Heart left ventricle (tissue), 16 donors: Measurements from ENCODE around the gene SLC16A9. TPM values are rescaled to one million over a fixed set of nuclear protein-coding genes. Genes with fewer than 3 reads are reported as not detected.

Source experiments
- ATAC-seq, 4 donors: fragments of 200-7000 bp; cut with Tn5 transposase; one replicate each; pipeline ENCODE4 v1.9.1; 2020 to 2022; ENCODE audit warnings: moderate library complexity in 4 of 4, mild to moderate bottlenecking in 3 of 4, moderate number of reproducible peaks in 1 of 4
- DNase-seq, 5 donors: peaks; one replicate each; pipeline ENCODE4 v3.0.0-alpha.2; 2020
- H3K27ac ChIP-seq, 12 donors: fragments of 200-600 bp; sonication (generic) in 4 of 12; one replicate each; pipeline versions ENCODE4 v1.5.0 to v1.8.0; 2016 to 2022; ENCODE audit warnings: mild to moderate bottlenecking in 2 of 12
- H3K27me3 ChIP-seq, 9 donors: fragments of 200-600 bp; sonication (generic) in 2 of 9; one replicate each; pipeline versions ENCODE4 v1.5.1 to v1.8.0; 2016 to 2022; ENCODE audit warnings: mild to moderate bottlenecking in 3 of 9
- H3K36me3 ChIP-seq, 9 donors: fragments of 200-600 bp; sonication (generic) in 2 of 9; one replicate each; pipeline versions ENCODE4 v1.5.0 to v1.8.0; 2018 to 2022; ENCODE audit warnings: mild to moderate bottlenecking in 2 of 9
- H3K4me1 ChIP-seq, 12 donors: fragments of 200-600 bp; sonication (generic) in 4 of 12; one replicate each; pipeline versions ENCODE4 v1.5.0 to v1.8.0; 2016 to 2022; ENCODE audit warnings: mild to moderate bottlenecking in 3 of 12
- H3K4me3 ChIP-seq, 12 donors: fragments of 200-600 bp; sonication (generic) in 4 of 12; one replicate each; pipeline versions ENCODE4 v1.5.0 to v1.8.0; 2017 to 2022; ENCODE audit warnings: mild to moderate bottlenecking in 9 of 12, moderate library complexity in 4 of 12
- H3K9me3 ChIP-seq, 12 donors: fragments of 200-600 bp; sonication (generic) in 4 of 12; one replicate each; pipeline versions ENCODE4 v1.5.0 to v1.8.0; 2016 to 2022; ENCODE audit warnings: mild to moderate bottlenecking in 1 of 12
- POLR2A ChIP-seq, 2 donors: fragments of 450-650 bp; IDR thresholded peaks; one replicate each; pipeline ENCODE4 v1.6.1; 2017; ENCODE audit warnings: antibody characterized with exemption in 2 of 2, mild to moderate bottlenecking in 2 of 2, moderate library complexity in 2 of 2
- WGBS, 4 donors: extraction: QIAGEN DNeasy Blood & Tissue Kit in 2 of 4; methylation state at CpG; one replicate each; pipeline versions ENCODE4 v1.1.5 to v1.1.7; 2013 to 2018; 5-methylcytosine and 5-hydroxymethylcytosine counted together
- intact Hi-C, 10 donors: fragments of 100-400 bp; cut with DNase I; formaldehyde crosslinking; loops; one replicate each; pipeline versions ENCODE4 v1.11.1 to v1.14.2; 2022
- polyA plus RNA-seq, 2 donors: library from polyadenylated mRNA; stranded (reverse); fragments of 200-250 nt; gene quantifications; one replicate each; pipeline ENCODE4 v1.2.3, GENCODE V29; 2013
- total RNA-seq, 9 donors: library from RNA; depleted of rRNA in 2 of 9; stranded (reverse); fragments of >200 nt in 2 of 9; fragmentation: NEBNext Ultra II Directional in 3 of 9; extraction: Animal tissue kit (Norgen Biotek cat#: 25700) in 3 of 9; gene quantifications; one replicate each; pipeline versions ENCODE4 v1.1.0 to v1.2.4, GENCODE V29; 2016 to 2023
- TF ChIP-seq, protein P1 (sequence below), 12 donors: fragments of 200-600 bp; sonication (generic) in 4 of 12; IDR thresholded peaks; one replicate each; pipeline versions ENCODE4 v1.5.0 to v1.8.0; 2018 to 2022; ENCODE audit warnings: antibody characterized with exemption in 12 of 12, mild to moderate bottlenecking in 5 of 12
- donor health status: ischemic (EF 13 %, LVEDD 7.1; RV severe dilation, severe dysfunction).
- donor health status: healthy with polysubstance abuse.
- donor health status: DM: no; HTN: yes; CAD: no.
- donor health status: DM: no; HTN: no; CAD: no.
- donor health status: ischemic (EF 25% LVEDD 6.9; RV normal size, moderate dysfunction).
- donor health status: ischemic (EF 25% LVEDD 5.7; RV mildly dilated, moderate dysfunction).
- donor health status: healthy.
- donor health status: DM: yes; HTN: yes; CAD: no.
- donor health status: ischemic (EF 35%, LVEDD 5.7; RV mildly dilated, moderate dysfunction).
- donor health status: nonischemic (EF 11% LVEDD 7.7; RV severe dilation, severe dysfunction).
- donor health status: DM: yes; HTN: yes; CAD: no.
- donor health status: PGD.
- donor health status: ischemic (EF 29% LVEDD 5.4; RV normal size, mild dysfunction).
- donor health status: nonischemic (EF 23%, LVEDD 6.1; RV moderate dilation, normal function).

SLC16A9 gene
- total and polyA plus RNA-seq, 11 donors: 0.07 to 3.0 (median 0.63) TPM

DNA sequence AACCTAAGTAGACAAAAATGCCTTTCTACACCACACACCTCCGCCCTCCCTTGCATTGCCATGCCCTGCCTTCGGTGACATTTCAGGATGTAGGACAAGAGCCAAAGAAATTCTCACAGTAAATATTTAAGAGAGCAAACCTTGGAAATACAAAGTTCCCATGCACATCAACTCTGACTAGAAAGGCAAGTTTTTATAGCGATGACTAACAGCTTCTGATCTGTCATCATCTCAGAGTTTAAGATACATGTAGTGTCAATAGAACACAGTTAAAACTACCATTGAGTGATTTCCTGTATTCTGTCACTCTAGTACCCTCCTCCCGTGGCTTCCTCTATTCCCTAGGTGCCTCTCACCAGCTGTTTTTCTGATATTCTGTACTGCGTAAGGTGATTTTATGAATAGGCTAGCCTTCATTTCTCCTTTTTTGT, 20.7 kb downstream of the SLC16A9 start:
- Histone ChIP-seq H3K36me3 (no peaks in the 10 kb centered on the region), H3K4me1 (no peaks in the 10 kb centered on the region), H3K27ac (no peak overlapping the region), H3K27me3 (no peaks in the 10 kb centered on the region), H3K9me3 (no peaks in the 10 kb centered on the region), H3K4me3 (no peak overlapping the region)
- ATAC-seq (no peak), DNase-seq (no peak)
- 48 to 75% (median 69%) methylated on average over 5 of the region's 5 CpGs for WGBS, 4 donors
- intact Hi-C loops: no loop called here
- no peak for TF ChIP-seq POLR2A (IDR thresholded peaks at IDR 0.05)
- TF ChIP-seq, protein P1, sequence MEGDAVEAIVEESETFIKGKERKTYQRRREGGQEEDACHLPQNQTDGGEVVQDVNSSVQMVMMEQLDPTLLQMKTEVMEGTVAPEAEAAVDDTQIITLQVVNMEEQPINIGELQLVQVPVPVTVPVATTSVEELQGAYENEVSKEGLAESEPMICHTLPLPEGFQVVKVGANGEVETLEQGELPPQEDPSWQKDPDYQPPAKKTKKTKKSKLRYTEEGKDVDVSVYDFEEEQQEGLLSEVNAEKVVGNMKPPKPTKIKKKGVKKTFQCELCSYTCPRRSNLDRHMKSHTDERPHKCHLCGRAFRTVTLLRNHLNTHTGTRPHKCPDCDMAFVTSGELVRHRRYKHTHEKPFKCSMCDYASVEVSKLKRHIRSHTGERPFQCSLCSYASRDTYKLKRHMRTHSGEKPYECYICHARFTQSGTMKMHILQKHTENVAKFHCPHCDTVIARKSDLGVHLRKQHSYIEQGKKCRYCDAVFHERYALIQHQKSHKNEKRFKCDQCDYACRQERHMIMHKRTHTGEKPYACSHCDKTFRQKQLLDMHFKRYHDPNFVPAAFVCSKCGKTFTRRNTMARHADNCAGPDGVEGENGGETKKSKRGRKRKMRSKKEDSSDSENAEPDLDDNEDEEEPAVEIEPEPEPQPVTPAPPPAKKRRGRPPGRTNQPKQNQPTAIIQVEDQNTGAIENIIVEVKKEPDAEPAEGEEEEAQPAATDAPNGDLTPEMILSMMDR (IDR thresholded peaks at IDR 0.05): no peak

DNA sequence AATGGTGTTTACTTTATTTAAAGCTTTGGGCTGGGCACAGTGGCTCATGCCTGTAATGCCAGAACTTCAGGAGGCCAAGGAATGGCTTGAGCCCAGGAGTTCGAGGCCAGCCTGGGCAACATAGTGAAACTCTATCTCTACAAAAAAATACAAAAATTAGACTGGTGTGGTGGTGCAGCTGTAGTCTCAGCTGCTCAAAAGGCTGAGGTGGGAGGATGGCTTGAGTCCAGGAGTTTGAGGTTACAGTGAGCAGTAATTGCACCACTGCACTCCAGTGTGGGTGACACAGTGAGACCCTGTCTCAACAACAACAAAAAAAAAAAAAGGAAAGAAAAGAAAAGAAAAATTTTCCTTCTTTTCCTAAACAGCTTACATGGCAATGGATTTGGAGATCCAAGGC, 22.0 kb downstream of the SLC16A9 start:
- intact Hi-C loops: no loop called here
- ATAC-seq (no peak), DNase-seq (no peak)
- TF ChIP-seq, protein P1 (IDR thresholded peaks at IDR 0.05): no peak
- TF ChIP-seq POLR2A (IDR thresholded peaks at IDR 0.05): no peak
- H3K4me3 ChIP-seq: no peak overlapping the region
- no peaks in the 10 kb centered on the region for H3K36me3 ChIP-seq
- H3K27ac ChIP-seq: no peak overlapping the region
- H3K4me1 ChIP-seq: no peaks in the 10 kb centered on the region
- WGBS, 4 donors: 85 to 98% (median 86%) methylated on average over 1 of the region's 1 CpG
- H3K9me3 ChIP-seq: no peaks in the 10 kb centered on the region
- H3K27me3 ChIP-seq: no peaks in the 10 kb centered on the region

DNA sequence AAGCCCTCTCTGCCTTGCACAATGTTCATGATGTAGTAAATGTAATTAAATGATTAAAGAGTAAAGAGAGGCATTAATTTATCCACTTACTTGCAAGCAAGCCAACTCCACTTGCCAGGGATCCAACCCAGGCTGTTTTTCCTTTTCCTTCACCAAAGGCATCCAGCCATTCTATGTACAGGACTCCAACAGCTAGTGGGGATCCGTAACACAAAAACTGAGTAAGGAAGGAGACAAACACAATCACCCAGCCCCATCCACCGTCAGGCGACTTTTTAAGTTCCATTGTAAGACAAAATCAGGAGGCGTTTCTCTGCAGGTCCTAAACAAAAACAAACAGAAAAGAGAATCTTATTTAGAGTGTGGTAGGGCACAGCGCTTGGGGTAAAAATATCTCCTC, 25.6 kb downstream of the SLC16A9 start:
- Histone ChIP-seq H3K4me3 (no peak overlapping the region), H3K27me3 (no peaks in the 10 kb centered on the region), H3K9me3 (no peaks in the 10 kb centered on the region), H3K4me1 (no peaks in the 10 kb centered on the region), H3K36me3 (no peaks in the 10 kb centered on the region), H3K27ac (no peak overlapping the region)
- intact Hi-C loops: no loop called here
- DNase-seq (no peak), ATAC-seq (no peak)
- TF ChIP-seq, protein P1 (IDR thresholded peaks at IDR 0.05): no peak
- no peak for TF ChIP-seq POLR2A (IDR thresholded peaks at IDR 0.05)
- WGBS, 4 donors: 88 to 93% (median 92%) methylated on average over 5 of the region's 5 CpGs

DNA sequence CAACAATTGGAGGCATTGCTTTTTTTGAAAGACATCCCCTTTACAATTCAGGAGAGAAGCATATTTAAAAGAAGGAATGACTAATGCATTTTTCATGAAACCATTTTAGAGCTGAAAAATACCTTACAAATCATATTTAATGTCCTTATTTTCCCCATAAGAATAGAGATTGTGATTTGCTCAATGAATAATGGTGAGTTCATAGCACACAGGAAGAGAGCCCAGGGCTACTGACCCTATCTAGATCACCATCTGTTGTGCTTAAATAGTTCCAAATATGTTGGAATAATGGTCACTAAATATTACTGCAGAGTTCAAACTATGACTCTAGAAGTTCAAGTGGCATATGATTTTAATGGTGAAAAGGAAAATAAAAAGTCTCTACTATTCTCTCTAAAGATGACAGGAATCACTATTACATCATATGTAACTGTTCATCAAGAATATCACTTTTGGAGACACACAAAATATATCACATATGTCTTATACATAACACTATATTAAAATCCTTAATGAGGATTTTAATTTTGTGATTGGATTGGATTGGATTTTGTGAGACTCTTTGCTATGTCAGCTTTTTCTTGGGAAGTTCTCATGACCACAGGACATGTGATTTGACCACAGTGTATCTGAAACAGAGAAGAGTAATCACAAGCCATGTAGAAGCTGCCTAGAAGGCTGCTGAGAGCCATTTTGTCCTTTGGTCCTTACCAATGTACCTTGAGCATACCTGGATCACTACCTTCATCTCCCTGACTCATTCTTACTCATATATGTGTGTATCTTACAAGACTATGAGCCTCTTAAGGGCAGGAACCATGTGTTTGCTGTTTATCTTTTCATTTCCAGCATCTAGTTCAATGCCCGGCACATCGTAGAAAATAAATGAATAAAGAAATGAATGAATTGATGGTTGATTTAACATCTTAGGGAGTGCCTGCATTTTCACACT, 26.4 kb downstream of the SLC16A9 start:
- H3K36me3 ChIP-seq: no peaks in the 10 kb centered on the region
- no peaks in the 10 kb centered on the region for H3K27me3 ChIP-seq
- WGBS, 4 donors: 93 to 100% (median 96%) methylated on average over 2 of the region's 2 CpGs
- no peak for TF ChIP-seq POLR2A (IDR thresholded peaks at IDR 0.05)
- DNase-seq (no peak), ATAC-seq (no peak)
- H3K4me3 ChIP-seq: no peak overlapping the region
- intact Hi-C loops: no loop called here
- no peak overlapping the region for H3K27ac ChIP-seq
- no peaks in the 10 kb centered on the region for H3K9me3 ChIP-seq
- H3K4me1 ChIP-seq: no peaks in the 10 kb centered on the region
